Body of pancreas (tissue), 4 donors: ENCODE measurements around the gene LDB2.

Experiments
- CTCF ChIP-seq, 7 experiments: fragments of 450-650 bp in 4 of 7; fragments of 200-600 bp in 3 of 7; sonication (generic) in 3 of 7; IDR thresholded peaks; one replicate each; pipeline ENCODE4 v1.5.1; 2016 to 2019; ENCODE audit warnings: antibody characterized with exemption in 7 of 7
- POLR2A ChIP-seq, 3 donors: fragments of 450-650 bp; IDR thresholded peaks; one replicate each; pipeline ENCODE4 v1.6.1; 2016; ENCODE audit warnings: antibody characterized with exemption in 3 of 3, mild to moderate bottlenecking in 2 of 3

- no peak for TF ChIP-seq POLR2A (IDR thresholded peaks at IDR 0.05)
- no peak for TF ChIP-seq CTCF (IDR thresholded peaks at IDR 0.05)
These were observed 299.7 kb downstream of the LDB2 start for GRCh38 chr4:16598597-16599206.
